ENCODE measurements around the gene HIRA.
A peak's percentile ranks its signal among the peaks of the same experiment; 100 is the strongest.
"Not testable (repeated sequence)": the region's sequence is repeated elsewhere in the genome, so short reads cannot be mapped to it uniquely, and the experiment has no call there.

HIRA gene

GRCh38 chr22:19352217-19352616 lies 79.3 kb downstream of the HIRA start:
- FAIRE-seq: no peak

GRCh38 chr22:19351604-19352003 lies 79.9 kb downstream of the HIRA start:
- no peak for FAIRE-seq

- FAIRE-seq: no peak
Measured at GRCh38 chr22:19350947-19351346, 80.6 kb downstream of the HIRA start.

GRCh38 chr22:19350476-19350859 lies 81.1 kb downstream of the HIRA start:
- no peak for FAIRE-seq

- no peak for FAIRE-seq
Measured at GRCh38 chr22:19349778-19350475, 81.6 kb downstream of the HIRA start.

GRCh38 chr22:19346677-19347265 lies 84.8 kb downstream of the HIRA start:
- no peak for FAIRE-seq

GRCh38 chr22:19344420-19344819 lies 87.1 kb downstream of the HIRA start:
- FAIRE-seq: no peak

GRCh38 chr22:19343470-19343869 lies 88.1 kb downstream of the HIRA start:
- no peak for FAIRE-seq

DNA sequence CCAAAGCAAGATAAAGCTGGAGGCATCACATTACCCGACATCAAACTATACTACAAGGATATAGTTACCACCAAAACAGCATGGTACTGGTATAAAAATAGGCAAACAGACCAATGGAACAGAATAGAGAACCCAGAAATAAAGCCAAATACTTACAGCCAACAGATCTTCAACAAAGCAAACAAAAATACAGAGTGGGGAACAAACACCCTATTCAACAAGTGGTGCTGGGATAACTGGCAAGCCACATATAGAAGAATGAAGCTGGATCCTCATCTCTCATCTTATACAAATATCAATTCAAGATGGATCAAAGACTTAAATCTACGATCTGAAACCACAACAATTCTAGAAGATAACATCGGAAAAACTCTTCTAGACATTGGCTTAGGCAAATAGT lies 90.0 kb downstream of the HIRA start:
- FAIRE-seq: no peak

- FAIRE-seq: peak; percentile 67
Measured at GRCh38 chr22:19337137-19337536, 94.4 kb downstream of the HIRA start.

DNA sequence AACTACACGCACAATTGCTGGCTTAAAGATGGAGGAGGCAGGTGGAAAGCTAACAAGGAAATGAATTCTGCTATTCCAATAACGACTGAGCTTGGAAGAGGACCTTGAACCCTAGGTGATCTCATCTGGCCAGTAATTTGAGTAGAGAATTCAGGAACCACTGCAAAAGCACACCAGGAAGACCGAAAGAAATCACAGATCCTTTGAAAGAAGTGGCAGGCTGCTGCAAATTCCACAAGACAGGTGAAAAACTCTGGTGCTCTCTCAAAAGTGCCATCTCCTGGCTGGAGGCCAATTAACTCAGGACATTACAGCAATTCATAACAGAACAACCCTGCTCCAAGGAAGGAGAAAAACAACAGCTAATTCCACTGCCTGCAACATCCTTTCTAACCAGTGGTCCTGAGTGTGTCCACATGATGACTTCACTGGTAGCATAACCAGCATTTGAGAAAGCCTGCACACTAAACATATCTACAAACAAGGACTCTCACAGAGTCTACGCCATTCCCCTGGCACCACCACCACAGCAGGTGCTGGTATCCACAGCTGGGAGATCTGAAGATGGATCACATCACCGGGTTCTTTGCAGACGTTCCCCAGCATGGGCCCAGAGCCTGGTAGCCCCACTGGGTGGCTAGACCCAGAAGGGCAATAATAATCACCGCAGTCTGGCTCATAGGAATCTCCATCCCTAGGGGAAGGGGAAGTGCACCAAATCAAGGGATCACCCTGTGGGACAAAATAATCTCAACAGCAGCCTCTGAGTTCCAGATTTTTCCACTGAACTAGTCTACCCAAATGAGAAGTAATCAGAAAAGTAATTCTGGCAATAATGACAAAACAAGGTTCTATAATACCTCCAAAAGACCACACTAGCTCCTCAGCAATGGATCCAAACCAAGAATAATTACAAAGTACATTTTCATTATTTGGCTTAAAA lies 95.1 kb downstream of the HIRA start:
- FAIRE-seq: no peak

DNA sequence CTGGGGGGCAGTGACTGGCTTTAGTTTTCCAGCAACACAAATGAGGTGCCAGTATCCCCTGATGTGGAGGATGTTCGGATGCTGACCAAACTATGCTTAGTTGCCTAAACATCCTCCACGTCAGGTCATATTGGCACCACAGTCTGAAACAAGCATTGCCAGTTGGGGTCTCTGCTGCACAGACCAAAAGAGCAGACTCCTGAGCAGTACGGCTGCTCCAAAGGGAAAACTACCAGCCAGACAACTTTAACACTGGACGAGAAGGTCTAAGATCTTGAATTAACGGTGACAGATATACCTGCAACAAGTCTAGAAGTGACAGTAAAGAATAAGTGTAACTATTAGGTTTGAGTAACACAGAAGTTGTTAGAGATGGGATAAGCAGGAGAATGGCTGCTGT lies 99.6 kb downstream of the HIRA start:
- FAIRE-seq: no peak

DNA sequence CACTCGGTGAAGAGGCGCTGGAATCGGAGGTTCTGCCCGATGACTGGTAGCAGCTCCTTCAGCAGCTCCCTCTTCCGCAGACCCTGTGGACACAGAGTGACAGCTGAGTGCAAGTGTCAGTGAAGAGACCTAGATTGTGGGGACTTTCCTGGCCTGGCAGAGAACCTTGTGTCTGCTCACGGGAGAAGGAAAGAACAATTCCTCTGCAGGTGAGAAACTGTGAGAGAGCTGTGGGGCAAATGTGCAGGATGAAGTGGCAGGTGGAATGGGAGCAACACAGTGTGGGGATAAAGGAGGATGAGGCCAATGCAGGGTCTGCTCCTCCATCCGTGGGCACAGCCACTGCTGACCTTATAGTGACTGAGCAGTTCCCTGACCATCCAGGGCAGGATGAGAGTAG lies 100.1 kb downstream of the HIRA start:
- FAIRE-seq: no peak

DNA sequence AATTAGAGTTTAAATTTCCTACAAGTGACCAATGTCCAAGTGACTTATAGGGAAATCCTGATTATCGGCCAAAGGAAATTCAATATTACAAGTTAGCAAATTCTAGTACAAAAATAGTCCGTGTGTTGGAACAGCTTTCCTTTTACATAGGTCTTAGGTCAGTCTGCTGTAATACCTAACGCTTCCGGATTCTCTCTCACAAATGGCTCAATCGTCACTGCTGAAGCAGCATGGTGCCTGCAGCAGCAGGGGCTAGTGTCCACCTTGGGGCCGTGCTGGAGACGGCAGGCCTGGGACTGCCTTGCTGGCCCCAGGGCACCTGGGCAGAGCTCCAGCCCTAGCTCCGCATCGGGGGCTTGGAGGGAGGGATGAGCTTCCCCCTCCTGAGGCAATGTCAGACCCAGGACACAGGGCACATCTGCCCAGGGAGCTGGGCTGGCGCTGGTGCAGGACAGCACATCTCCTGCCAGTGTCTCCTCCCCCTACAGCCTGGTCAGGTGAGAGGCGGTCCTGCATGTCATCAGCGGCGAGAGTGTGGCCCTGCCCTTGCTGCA lies 100.6 kb downstream of the HIRA start:
- no peak for FAIRE-seq

- FAIRE-seq: not testable (repeated sequence)
Measured at GRCh38 chr22:19330205-19330604, 101.3 kb downstream of the HIRA start.

- FAIRE-seq: no peak
Measured at GRCh38 chr22:19329454-19329853, 102.1 kb downstream of the HIRA start.

GRCh38 chr22:19325296-19325948 lies 106.1 kb downstream of the HIRA start:
- no peak for FAIRE-seq

- not testable (repeated sequence) for FAIRE-seq
Measured at GRCh38 chr22:19323420-19323819, 108.1 kb downstream of the HIRA start.

- FAIRE-seq: no peak
Measured at GRCh38 chr22:19321757-19322156, 109.8 kb downstream of the HIRA start.

- FAIRE-seq: not testable (repeated sequence)
Measured at GRCh38 chr22:19320136-19320535, 111.4 kb downstream of the HIRA start.

- FAIRE-seq: no peak
Measured at GRCh38 chr22:19319281-19319680, 112.3 kb downstream of the HIRA start.

DNA sequence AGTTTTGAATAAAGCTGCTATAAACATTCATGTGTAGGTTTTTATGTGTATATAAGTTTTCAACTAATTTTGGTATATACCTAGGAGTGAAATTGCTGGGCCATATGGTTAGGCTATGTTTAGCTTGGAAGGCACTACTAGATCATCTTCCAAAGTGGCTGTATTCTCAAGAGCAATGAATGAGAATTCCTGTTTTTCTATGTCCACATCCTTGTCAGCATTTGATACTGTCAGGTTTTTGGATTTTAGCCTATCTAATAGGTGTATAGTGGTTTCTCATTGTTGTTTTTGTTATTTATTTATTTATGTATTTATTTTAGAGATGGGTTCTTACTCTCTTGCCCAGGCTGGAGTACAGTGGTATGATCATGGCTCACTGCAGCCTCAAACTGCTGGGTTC lies 113.7 kb downstream of the HIRA start:
- no peak for FAIRE-seq

- no peak for FAIRE-seq
Measured at GRCh38 chr22:19307872-19308271, 123.7 kb downstream of the HIRA start.

Data from endometrium (tissue), 2 donors.